NCI-H1930 (cell line): ENCODE measurements around the gene TEX9.
"Not testable (repeated sequence)": the region's sequence is repeated elsewhere in the genome, so short reads cannot be mapped to it uniquely, and the experiment has no call there.

Experiments
- DNase-seq, 2 experiments: peaks; one replicate each; lab custom pipeline; 2025; lab: John Stamatoyannopoulos, UW

TEX9 gene

DNA sequence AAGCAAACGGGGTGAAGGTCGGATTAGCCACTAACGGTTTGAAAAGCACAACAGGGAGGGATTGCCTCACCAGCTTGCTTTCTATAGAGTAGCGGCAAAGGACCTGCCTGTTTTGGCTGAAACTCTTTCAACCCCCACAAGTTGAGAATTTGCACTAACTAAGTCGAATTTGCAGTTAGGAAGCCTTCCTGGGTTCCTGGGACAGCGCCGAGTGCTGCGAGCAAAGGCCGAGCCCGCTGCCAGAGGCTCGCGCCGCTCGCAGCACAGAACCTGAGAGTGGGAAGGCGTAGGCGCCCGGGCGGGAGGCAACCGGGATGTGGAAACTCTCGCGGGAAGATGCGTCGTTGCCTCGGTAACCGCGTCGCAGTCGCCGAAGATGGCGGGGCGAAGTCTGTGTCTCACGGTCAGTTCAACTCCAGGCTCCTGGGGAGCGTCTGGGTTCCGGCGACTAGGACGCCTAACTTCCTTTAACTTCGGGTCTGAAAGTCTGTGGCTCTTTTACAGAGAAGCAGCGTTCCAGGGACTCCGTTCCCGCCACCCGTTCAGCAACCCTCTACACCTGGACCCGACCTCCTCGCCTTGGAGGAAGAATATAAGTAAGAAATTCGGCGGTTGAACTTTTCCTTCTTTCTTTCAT, at the start of gene TEX9:
TSS of gene TEX9 (plus strand) at position 352 of the 637 bp plus-strand sequence. CDS start at position 377, 25 bp downstream.
- peak; percentile 48 to 78 for DNase-seq

DNA sequence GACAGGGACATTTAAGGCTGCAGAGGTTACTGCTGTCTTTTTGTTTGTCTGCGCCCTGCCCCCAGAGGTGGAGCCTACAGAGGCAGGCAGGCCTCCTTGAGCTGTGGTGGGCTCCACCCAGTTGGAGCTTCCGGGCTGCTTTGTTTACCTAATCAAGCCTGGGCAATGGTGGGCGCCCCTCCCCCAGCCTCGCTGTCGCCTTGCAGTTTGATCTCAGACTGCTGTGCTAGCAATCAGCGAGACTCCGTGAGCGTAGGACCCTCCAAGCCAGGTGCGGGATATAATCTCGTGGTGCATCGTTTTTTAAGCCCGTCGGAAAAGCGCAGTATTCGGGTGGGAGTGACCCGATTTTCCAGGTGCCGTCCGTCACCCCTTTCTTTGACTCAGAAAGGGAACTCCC, 48.7 kb upstream of the TEX9 start:
- DNase-seq = not testable (repeated sequence)

DNA sequence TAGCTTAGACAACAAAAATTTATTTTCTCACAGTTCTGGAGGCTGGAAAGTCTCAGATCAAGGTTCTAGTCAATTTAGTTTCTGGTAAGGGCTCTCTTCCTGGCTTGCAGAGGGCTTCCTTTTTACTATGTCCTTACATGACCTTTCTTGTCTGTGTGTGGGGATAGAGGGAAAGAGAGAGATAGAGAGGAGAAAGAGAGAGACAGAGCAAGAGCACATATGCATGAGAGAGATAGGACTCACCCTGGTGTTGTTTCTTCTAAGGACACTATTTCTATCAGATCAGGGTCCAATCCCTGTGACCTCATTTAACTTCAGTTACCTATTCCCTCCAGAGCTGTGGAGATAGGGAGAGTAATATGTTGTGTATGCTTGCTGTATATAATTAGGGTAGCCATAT, 44.9 kb upstream of the TEX9 start:
- no peak for DNase-seq

DNA sequence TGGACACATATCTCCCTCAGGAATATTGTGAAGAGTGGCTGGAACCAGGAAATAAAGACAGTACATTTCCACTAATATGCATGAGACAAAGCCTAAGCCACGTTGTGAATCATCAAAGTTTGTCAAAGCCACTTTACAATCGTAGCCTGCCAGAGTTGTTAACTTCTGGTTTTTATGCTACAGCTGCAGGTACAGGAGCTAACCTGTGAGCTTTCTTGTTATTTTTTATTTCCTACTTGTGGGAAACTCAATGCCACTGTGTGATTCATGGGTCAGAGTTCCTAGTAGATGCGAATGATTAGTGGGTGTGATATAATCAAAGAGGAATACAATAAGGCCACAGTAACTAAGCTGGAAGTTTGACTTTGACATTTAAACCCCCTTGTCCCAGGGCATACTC, 44.4 kb upstream of the TEX9 start:
- DNase-seq = no peak

DNA sequence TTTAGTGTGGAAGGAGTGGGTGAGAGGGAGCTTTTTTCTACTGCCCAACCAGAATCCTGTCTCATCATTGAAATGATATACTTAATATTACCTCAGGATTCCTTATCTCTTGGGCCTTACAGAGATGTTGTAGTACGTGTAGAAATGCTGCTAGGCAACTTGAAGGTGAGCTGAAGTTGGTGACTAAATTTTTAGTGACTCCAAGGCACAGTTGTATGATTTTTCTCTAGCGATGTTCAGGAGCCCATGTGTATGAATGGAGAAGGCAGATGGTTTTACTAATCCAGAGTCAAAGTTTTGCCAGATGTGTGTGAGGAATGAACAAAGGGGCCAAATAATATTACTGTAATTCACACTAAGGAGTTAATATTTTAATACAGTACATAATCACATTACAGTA, 42.8 kb upstream of the TEX9 start:
- DNase-seq = no peak

DNA sequence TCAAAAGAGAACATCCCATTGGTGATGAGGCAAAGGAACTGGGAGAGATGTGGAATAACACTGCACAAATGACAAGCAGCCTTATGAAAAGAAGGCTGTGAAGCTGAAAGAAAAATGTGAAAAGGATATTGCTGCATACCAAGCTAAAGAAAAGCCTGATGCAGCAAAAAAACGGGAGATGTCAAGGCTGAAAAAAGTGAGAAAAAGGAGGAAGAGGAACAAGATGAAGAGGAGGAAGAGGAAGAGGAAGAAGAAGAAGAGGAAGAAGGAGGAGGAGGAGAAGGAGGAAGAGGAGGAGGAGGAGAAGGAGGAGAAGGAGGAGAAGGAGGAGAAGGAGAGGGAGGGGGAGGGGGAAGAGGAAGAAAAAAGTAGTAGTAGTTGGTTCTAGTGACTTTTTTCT, 41.8 kb upstream of the TEX9 start:
- DNase-seq = no peak

DNA sequence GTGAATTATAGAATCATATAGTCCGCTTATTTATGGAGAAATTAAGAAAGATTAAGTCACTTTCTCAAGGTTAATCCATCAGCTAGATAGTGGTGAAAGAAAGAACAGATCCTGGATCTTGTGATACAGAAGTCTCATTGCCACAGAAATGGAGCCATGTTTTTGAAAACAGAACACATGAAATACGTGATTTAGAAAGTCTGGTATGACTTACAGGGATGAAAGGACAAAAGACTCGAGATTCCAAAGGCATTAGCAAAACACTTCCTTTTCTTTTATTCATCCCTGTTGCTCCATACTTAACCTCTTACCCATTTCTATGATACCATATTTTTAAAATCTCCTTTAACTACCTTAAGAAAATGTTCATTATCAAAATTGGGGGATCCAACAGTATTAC, 40.0 kb upstream of the TEX9 start:
- no peak for DNase-seq

DNA sequence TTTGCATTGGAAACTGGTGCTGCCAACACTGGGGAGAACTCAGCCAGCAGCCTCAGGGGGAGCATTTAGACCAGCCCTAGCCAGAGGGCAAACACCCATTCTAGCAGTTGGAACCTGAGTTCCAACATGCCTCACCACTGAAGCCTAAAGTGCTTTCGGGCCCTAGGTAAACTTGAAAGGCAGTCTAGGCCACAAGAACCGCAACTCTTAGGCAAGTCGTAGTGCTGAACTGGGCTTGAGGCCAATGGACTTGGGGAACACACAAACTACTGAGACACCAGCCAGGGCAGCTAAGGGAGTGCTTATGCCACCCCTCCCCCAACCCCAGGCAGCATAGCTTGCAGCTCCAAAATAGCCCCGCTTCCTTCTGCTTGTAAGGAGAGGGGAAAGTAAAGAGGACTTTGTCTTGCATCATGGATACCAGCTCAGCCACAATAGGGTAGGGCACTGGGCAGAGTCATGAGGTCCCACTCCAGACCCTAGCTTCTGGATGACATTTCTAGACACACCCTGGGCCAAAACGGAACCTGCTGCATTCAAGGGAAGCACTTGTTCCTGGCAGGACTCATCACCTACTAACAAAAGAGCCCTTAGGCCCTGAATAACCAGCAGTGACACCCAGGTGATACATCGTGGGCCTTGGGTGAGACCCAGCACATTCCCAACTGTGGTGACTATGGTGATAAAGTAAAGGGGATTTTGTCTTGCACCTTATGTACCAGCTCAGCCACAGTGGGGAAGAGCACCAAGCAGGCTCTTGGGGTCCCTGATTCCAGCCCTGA, 37.3 kb upstream of the TEX9 start:
- no peak for DNase-seq

DNA sequence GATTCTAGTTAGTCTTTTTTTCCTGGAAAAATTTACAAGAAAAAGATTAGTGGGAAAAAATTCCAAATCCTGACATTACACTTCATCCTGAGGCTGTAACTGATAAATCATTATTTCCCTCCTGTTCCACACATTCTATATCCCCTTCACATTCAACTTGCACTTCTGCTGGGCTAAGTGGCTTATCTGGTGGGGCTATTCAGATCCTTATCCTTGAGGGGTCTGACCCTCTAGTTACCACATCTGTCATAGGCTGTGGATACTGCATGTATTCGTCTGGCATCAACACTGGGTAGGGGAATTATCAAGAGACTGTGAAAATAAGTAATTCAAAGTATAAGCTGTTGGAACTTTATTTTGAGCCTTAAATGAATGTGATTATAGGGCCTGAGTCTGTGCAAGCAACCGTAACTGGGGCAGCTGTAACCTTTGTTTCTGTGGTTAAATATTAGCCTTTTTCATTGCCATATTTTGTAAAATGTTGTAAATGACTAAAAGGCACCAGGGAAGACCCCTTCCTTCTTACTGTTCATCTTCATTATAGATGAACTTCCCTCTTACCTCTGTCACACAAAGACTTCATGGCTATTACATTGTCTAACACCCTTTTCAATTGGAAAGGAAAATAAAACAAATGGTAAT, 28.0 kb upstream of the TEX9 start:
- no peak for DNase-seq

DNA sequence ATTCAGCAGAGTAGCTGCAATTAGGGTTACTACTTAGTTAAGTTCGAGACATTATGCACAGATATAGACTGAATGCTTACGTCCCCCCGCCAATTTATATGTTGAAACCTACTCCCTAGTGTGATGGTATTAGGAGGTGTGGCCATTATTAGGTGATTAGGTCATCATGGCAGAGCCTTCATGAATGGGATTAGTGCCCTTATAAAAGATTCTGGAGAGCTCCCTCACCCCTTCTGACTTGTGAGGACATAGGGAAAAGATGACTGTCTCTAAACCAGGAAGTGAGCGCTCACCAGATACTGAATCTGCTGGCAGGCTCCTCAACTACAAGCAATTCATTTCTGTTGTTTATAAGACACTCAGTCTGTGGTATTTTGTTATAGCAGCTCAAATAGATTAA, 25.6 kb upstream of the TEX9 start:
- no peak for DNase-seq

DNA sequence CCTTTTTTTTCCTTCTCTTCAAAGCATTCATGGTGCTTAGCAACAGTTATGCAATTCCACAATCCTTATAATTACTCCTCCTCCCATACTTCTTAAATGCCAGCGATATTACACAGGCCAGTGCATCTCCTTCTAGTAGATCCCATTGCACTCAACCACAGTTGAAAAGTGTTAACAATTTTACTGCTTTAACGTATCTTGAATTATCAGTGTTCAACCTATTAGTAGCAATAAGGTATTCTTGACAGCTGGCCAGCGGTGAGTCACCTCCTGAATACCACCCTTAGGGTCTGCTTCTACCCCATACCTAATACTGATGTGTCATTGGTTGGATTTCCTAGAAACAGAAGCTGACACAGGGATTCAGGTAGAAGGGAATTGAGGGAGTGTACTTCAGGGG, 24.0 kb upstream of the TEX9 start:
- DNase-seq = no peak

DNA sequence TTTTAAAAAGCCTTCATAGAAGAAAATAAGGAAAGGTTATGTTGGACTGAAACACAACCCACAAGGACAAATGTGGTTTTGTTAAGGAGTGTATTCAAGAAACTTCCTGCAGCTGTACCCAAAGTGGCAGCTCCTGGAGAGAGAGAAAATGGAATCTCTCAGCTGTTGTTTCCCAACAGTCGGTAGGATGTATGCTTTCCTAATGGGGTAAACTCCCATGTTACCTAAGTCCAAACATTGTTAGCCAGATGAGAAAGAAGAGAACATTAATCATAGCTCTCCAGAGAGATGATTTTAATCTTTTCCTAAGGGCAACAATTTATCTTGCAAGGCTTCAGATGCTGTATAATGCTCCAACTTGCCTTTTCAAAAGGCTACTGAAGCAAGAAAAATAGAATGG, 22.6 kb upstream of the TEX9 start:
- DNase-seq = peak; percentile 57 to 71

DNA sequence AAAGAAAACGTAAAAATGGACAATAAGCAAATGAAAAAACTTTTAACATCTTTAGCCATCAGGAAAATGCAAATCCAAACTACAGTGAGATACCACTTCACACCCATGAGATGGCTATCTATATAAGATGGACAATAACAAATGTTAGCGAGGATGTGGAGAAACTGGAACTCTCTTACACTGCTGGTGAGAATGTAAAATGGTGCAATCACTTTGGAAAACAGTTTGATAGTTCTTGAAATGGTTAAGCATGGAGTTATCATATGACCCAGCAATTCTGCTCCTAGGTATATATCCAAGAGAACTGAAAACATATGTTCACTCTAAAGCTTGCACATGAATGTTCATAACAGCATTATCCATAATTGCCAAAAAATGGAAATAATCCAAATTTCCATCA, 21.3 kb upstream of the TEX9 start:
- DNase-seq = no peak

DNA sequence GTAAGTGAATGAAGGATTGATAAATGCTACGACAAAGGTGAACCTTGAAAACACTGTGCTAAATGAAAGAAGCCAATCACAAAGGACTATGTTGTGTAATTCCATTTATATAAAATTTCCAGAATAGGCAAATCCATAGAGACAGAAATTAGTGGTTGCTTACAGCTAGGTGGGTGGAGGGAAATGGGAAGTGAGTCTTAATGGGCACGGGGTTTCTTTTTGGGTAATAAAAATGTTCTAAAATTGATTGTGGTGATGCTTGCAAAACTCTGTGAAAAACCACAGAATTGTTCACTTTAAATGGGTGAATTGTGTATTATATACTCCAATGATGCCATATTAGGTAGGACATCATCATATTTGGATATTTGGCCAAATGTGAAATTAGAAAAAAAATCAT, 20.9 kb upstream of the TEX9 start:
- no peak for DNase-seq

DNA sequence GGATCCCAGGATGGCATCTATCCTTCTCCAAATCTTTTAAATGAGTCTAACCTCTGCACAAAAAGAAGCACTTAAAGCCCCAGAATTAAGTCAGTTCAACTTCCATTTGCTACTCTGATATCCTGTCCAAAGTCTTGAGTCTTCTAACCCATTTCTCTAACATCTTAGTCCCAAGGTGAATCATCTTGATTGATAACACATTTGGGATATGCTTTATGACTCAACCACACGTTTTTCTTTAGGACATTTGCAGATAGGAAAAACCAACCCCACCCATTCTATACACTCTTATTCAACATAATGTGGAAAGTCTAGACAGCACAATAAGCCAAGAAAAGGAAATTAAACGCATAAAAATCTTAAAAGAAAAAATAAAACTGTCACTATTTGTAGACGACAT, 18.8 kb upstream of the TEX9 start:
- no peak for DNase-seq

DNA sequence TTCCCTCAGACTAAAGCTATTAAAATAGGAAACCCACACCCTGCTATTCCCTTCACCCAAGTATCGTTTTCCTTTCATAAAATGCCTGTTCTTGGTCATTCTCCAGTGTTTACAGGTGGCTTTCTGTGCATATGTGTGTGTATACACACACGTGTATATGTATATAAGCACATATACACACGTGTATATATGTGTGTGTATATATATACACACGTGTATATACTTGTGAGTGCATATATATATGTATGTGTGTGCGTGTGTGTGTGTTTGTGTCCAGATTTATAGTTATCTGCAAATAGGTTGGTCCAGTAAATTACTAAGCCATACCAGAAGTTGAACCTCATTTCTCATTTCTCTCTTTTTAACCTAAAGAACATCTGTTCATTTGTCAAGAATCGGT, 15.7 kb upstream of the TEX9 start:
- DNase-seq = no peak

DNA sequence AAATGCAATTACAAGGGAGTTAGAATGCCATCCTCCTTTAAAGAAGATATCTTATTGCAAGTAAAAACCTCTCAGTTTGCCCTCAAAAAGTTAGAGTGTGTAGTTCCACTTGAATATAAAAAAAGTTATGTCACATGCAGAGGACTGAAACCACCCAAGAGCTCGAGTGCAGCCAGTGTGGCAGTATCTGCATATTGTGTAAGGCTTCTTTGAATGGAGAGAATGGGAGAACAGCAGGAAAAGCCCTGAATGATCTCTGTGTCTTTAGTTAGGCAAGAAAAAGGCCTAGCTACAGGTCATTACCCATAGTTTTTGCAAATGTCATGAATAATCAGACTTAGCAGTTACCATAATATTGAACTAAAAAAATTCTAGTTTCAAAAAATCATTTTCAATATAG, 13.9 kb upstream of the TEX9 start:
- no peak for DNase-seq

DNA sequence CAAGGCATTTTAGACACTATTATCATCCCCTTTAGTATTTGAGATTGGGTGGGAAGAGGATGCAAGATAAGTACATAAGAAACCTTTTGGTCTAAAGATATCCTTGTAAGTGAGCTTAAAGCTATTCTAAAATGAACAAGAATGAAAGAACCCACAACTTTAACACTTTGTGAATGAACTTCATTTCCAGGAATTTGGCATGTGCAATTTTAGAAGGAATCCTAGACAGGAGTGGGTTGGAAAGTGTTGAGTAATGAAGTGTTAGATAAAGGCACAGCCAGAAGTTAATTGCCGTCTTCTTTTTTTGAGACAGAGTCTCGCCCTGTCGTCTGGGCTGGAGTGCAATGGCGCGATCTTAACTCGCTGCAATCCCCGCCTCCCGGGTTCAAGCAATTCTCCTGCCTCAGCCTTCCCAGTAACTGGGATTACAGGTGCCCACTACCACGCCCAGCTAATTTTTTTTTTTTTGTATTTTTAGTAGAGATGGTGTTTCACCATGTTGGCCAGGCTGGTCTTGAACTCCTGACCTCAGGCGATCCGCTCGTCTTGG, 13.2 kb upstream of the TEX9 start:
- no peak for DNase-seq

DNA sequence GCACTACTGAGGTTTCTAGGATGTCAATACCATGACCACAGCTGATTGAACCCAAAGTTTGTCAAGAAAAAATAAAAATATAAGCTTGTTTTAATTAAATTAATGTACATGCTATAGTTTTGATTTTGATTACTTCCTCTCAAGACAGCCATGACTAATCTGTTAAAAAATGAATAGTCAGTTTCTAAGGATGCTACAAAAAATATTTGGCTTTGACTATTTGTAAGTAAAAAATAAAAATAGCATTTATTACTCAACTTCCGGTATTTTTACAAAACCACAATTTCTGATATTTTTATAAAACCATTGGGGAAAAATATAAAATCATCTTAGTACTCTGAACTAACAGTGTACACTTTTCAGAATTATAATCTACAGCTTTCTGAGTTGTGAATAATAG, 12.1 kb upstream of the TEX9 start:
- no peak for DNase-seq

DNA sequence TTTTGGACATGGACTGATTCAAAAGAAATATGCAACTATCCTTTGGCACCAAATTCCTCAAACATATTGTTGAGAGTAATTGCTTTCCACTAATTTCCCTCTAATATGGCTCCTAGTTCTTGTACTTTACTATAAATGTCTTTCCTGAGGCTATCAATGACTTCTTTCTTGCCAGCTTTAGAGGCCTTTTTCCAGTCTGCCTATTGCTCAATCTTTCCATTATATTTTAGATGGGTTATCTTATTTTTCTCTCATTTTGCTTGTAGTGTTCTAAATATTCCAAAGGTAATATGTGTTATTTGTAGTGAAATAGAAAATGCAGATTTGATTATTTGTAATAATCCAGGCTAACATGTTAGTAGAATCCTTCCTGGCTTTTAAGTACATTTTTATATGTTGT, 11.5 kb upstream of the TEX9 start:
- DNase-seq = no peak

DNA sequence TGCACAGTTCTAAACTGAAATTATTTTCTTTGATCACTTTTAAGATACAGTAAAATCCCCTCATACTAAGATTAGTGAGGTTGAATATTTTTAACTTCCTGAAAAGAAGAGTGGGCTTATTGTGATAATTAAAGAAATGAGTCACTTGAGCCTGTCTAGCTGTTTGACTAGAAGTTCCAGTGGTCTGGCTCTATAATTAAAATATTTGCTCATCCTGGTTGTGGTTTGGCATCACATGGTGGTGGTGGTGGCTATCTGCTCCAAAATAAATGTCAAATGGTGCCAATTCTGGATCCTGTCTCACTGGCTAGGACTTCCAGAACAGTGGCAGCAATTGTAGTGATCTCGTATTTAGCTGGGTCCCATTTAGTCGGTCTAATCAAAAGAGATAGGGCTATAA, 8.6 kb upstream of the TEX9 start:
- no peak for DNase-seq

DNA sequence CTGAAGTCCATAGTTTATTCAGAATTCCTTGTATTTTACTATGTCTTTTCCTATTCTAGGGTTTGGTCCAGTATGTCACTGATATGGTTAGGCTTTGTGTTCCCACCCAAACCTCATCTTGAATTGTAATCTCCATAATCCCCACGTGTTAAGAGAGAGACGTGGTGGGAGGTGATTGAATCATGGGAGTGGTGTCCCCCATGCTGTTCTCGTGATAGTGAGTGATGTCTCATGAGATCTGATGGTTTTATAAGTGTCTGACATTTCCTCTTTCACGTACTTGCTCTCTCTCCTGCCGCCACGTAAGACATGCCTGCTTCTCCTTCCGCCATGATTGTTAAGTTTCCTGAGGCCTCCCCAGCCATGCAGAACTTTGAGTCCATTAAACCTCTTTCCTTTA, 6.6 kb upstream of the TEX9 start:
- no peak for DNase-seq

DNA sequence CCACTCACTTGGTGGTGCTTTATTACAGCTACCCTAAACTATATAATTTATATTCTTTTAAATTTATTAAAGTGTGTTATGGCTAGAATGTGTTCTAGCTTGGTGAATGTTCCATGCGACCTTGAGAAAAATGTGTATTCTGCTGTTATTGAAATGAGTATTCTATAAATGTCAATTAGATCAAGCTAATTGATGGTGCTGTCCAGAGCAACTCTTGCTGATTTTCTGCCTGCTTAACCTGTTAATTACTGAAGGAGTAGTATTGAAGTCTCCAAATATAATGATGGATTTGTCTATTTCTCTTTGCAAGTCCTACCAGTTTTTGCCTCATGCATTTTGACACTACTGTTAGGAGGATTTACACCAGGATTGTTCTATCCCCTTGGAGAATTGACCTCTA, 3.2 kb upstream of the TEX9 start:
- no peak for DNase-seq
